Activated naive CD4-positive, alpha-beta T cell treated with anti-CD3 and anti-CD28 coated beads, Interleukin-2, amount 50 U/mL, for 16 hours (primary cell): Measurements from ENCODE around the gene CCDC160.
A peak's percentile ranks its signal among the peaks of the same experiment; 100 is the strongest.
"Not testable (repeated sequence)": the region's sequence is repeated elsewhere in the genome, so short reads cannot be mapped to it uniquely, and the experiment has no call there.

Experiments used
- DNase-seq: peaks from one replicate; pipeline ENCODE4 v3.0.0-alpha.2; 2020

CCDC160 gene

GRCh38 chrX:134236626-134237614, at the start of gene CCDC160:
TSS of gene CCDC160 (plus strand) at chrX:134237182. CDS start at chrX:134244801, 7,619 bp downstream.
- peak; percentile 12 for DNase-seq

DNA sequence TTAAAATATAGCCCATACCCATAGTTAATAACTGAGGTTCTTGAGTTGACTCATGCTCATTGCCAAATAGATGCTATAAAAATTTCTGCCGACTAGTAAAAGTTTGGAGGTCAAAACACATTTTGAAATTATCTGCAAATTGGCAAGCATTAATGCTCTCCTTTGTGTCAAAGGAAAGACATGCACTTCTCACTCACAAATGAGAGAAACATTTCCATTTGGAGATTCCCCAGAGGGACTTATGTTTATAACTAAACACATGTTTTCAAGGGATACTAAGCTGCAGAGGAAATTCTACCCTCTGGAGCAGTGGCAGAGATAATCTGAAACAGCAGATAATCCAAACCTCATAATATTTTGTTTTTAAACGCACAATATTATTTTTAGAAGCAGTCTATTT, 45.7 kb upstream of the CCDC160 start:
- no peak for DNase-seq

DNA sequence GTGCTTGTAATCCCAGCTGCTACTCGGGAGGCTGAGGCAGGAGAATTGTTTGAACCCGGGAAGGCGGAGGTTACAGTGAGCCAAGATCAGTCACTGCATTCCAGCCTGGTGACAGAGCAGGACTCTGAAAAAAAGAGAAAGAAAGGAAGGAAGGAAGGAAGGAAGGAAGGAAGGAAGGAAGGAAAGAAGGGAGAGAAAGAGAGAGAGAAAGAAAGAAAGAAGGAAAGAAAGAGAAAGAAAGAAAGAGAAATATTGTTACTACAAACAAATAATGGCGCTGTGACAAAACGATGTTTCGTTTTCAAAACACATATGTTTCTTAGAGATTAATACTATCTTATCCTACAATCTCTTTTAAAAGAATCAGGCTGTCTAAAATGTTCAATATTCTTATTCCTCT, 42.1 kb upstream of the CCDC160 start:
- no peak for DNase-seq

DNA sequence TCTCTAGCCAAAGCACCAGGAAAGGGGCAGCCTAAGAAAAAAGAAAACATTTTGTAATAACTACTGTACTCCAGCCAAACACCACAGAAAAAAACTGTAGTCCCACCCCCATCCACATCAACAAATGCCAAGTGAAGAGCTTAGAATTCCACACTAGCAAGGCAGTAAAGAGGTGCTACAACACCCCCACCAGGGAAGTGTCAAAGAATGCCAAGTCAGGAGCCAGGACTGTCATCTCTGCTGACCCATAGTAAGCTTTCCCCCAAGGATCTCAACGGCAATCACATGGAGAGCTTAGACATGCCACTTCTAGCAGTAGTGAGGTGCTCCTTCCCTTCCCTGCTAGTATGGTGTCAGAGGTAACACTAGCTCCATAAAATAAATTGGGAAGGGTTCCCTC, 34.4 kb upstream of the CCDC160 start:
- no peak for DNase-seq

GRCh38 chrX:134206221-134206620, 30.8 kb upstream of the CCDC160 start:
- DNase-seq, result no peak

DNA sequence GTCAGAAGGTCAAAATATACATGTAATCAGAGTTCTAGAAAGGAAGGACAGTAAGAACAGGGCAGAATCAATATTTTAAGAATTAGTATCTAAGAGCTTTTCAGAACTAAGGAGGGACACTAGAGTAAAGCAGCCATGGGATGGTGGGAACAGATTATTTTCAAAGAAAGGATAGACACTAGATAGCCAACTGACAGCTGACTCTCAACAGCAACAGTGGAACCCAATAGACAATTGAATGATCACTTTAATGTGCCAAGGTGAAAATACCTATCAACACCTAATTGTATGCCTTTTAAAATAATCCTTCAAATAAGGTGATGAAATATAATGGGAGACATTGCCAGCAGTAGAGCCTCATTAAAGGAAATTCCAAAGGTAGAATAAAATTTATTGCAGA, 26.5 kb upstream of the CCDC160 start:
- no peak for DNase-seq

- DNase-seq, result no peak
Observed at GRCh38 chrX:134235236-134235635, 1.7 kb upstream of the CCDC160 start.

GRCh38 chrX:134238144-134238543, 1.2 kb downstream of the CCDC160 start:
- not testable (repeated sequence) for DNase-seq

DNA sequence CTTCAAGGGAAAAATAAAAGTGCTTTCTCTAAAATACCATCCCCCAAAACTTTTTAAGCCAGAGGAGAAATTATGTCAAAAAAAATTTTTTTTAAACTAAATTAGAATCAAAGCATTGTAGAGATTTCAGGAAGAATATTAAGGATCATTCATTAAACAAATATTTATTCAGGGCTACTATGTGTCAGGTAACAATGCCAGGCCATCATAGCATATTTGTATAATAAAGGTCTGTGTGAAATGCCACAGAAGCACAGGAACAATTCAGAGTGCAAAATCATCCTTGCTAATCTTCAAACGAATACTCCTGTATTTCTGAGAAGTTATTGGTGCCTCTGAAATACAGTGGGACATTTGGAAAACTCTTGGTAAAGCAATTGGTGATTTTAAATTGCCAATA, 2.0 kb downstream of the CCDC160 start:
- DNase-seq, result no peak

DNA sequence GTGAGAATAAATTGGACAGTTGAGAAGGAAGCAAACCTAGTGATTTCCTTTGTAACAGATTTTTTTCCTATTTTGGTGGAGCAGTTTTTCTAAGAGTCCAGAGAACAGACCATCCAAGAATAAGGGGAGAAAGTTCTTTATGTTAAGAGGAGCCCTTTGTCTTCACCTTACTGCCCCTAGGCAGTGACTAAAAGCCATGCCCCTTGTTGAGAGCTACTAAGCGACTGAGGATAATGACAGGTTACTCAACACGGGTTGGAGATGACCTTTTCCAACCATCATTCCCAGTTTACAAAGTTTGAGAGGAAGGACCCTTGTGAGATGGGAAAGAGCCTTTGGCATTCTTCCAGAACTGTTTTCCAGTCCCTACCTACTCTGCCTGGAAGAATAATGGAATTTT, 3.2 kb downstream of the CCDC160 start:
- no peak for DNase-seq

DNA sequence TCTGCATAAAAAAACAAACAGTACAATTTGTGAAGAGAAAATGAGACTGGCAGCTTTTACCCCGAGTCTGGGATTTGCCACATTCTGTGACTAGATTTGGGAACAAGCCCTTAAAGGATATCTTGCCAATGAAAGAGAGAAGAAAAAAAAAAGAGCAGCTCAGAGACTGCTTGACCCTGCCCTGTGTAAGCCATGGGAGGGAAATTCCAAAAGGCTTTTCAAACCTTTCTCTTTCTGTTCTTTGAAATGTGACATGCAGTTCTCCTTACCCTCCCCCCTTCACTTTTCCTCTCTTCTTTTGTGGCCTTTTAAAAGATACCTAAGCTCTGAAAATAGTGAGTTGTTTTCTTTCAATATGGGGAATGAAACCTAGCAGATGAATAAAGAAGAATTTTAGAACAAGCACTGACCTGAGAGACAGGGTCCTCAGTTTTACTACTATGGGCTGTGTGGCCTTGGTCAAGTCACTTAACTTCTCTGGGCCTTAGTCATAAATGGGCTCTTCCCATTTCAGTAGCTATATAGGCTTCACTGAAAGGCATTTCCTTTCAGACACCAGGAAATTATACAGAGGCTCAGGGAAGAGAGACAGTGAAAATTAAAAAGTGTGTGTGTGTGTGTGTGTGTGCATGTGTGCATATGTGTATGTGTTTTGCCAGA, 5.1 kb downstream of the CCDC160 start:
- no peak for DNase-seq

- DNase-seq, result no peak
Observed at GRCh38 chrX:134244043-134244442, 7.1 kb downstream of the CCDC160 start.

- no peak for DNase-seq
Observed at GRCh38 chrX:134246282-134246681, 9.3 kb downstream of the CCDC160 start.

DNA sequence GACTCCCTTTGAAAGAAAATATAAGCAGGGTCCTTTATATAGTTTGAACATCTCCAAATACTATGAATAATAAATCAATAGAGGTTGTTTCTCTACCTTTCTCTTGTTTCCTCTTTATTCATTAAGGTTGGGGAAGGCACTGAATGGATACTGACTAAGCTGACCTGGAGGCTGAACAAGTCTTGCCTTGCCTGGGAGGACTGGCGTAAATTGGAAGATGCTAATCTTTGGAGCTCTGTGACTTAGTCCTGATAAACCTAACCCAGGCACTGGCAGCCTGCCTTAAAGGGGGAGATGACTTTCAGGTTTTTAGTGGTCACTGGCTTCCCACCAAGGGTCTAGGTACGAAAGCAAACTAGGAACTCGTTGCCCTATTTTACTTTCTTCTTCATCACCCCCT, 10.5 kb downstream of the CCDC160 start:
- DNase-seq, result no peak

DNA sequence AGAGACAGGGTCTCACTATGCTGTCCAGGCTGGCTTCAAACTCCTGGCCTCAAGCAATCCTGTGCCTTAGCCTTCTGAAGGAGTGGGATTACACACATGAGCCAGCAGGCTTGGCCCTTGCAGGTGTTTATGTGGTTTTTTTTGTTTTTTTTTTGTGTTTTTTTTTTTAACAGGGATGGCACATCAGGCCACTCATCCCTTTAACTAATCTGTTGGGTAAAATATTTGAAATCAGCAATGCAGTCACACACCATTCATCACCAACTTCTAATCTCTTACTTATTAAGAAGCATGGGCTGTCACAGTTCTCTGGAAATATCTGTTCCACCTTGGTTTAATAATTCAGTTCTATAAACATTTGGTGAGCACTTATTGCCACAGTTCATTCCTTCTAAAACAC, 12.3 kb downstream of the CCDC160 start:
- no peak for DNase-seq

DNA sequence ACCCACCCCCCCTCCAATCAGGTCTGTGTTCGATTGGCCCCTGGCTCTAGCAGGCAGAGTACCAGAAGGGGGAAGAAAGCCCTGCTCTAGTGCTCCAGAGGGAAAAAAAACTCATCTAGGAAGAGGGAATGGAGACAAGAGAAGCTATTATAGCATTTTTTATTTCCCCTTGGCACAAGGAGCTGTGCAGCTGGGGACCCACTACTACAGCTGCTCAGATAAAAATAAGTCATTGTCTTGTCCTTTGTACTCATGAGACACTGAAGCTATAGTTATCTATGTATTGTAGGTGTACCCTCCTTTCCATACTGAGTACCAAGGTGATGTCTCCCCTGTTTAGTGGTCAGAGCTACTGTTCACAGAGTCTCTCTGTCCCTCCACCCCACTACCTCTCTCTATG, 14.3 kb downstream of the CCDC160 start:
- no peak for DNase-seq

DNA sequence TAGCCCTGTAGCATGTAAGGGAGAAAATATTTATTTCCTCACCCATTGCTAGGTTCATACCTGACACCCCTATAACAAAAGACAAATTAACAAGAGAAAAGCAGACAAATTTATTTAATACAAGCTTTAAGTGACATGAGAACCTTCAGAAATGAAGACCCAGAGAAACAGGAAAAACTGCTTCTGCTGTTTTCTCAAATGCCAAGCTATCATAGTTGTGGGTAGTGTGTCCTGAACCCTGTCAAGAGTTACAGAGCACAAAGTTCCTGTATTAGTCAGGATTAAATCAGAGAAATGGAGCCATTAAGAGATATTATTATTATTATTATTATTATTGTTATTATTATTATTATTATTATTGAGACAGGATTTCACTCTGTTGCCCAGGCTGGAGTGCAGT, 17.5 kb downstream of the CCDC160 start:
- no peak for DNase-seq

GRCh38 chrX:134255555-134255954, 18.6 kb downstream of the CCDC160 start:
- DNase-seq, result no peak

DNA sequence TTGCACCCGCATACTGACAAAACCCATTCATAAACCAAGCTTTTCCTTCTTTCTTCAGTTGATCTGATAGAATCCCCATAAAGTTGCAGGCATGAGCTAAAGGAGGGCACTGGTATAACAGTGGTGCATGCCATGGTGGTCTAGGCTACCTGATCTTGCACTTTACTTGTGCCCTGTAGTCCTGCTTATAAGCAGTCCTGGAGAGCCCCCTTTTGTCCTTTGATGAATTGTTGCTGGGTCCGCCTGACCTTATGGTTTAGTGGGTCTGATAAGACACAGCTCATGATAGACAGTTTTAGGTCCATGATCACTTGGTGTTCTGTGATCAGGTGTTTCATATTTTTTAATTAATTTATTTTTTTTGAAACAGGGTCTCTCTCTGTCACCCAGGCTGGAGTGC, 19.7 kb downstream of the CCDC160 start:
- no peak for DNase-seq

DNA sequence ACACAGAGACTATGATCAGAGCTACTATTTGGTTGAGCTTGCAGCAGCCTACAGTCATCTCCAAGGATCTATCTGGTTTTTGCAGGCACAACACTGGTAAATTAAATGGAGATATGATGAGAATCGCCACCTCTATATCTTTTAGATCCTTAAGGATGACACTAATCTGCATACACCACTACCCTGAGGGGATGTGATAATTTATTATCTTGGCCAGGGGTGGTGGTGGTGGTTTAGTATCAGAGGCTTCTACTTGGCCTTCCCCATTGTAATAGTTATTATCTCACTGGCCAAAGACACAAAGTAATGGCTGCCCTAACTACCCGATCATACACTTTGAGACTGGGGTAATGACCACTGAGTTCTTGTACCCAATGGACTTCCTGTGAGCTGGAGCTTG, 21.2 kb downstream of the CCDC160 start:
- no peak for DNase-seq

DNA sequence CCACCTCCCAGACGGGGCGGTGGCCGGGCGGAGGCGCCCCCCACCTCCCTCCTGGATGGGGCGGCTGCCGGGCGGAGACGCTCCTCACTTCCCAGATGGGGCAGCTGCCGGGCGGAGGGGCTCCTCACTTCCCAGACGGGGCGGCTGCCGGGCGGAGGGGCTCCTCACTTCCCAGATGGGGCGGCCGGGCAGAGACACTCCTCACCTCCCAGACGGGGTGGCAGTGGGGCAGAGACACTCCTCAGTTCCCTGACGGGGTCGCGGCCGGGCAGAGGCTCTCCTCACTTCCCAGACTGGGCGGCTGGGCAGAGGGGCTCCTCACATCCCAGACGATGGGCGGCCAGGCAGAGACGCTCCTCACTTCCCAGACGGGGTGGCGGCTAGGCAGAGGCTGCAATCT, 49.0 kb downstream of the CCDC160 start:
- not testable (repeated sequence) for DNase-seq

DNA sequence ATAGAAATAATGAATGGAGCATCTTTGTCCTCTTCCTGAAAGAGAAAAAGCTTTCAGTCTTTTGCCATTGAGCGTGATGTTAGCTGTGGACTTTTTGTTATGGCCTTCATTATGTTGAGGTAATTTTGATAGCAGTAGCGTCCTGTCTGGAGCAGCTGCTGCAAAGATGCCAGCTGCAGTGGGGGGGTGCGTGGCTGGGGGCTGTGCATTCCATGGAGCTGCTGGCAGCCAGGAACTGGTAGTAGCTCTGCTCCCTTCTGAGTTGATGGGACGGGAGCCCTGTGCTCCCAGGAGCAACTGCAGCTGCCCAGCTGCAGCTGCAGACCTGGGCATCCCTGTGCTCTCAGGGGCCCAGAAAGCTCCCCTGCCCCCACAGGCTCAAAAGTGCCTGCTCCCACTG, 50.4 kb downstream of the CCDC160 start:
- DNase-seq, result no peak

DNA sequence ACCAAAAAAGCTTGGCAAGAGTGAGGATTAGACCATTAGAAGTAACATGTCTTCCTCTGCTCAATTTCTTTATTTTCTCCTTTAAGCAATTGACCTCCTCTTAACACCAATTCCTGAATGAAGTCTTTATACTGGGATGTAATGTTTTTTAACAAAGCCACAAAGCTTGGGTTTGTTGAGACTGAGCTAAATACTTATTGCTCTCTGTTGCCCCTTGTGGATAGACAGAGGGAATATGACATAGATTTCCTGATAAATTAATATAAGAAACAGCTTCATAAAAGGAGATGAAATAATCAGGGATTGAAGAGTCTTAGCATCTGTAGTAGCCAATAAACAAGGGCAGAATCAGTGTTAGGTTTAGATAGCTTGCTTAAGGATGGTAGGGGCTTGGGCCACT, 57.6 kb downstream of the CCDC160 start:
- DNase-seq, result no peak
